WTC11 (cell line): Measurements from ENCODE around the gene SNRPA. TPM values are rescaled to one million over a fixed set of nuclear protein-coding genes. Genes with fewer than 3 reads are reported as not detected.
"Not testable (repeated sequence)": the region's sequence is repeated elsewhere in the genome, so short reads cannot be mapped to it uniquely, and the experiment has no call there.

ENCODE experiments used
- ATAC-seq: fragments of 200-7000 bp; cut with Tn5 transposase; 2 replicates; pipeline ENCODE4 v1.10.0; 2021; ENCODE audit warnings: mild to moderate bottlenecking, moderate library complexity
- CTCF ChIA-PET: fragments of 300-600 bp; sonication (Branson Sonifier 250); formaldehyde crosslinking; loops from one replicate; lab custom pipeline; 2021; ENCODE audit warnings: antibody characterized with exemption; lab: Charles Lee
- POLR2A ChIA-PET: fragments of 350-600 bp; sonication (Branson Sonifier 250); formaldehyde crosslinking; loops from one replicate; lab custom pipeline; 2021; ENCODE audit warnings: antibody characterized with exemption; lab: Charles Lee
- DNase-seq: peaks from one replicate; pipeline ENCODE4 v3.0.0; 2021; ENCODE audit warnings: low spot score
- H3K27ac Mint-ChIP-seq: 2 replicates; pipeline ENCODE4 v1.8.0; 2021; ENCODE audit warnings: mixed read lengths
- H3K27me3 Mint-ChIP-seq: 2 replicates; pipeline ENCODE4 v1.8.0; 2021; ENCODE audit warnings: low read depth, mild to moderate bottlenecking, moderate library complexity, mixed read lengths
- H3K36me3 Mint-ChIP-seq: 2 replicates; pipeline ENCODE4 v1.8.0; 2021; ENCODE audit warnings: mixed read lengths
- H3K4me1 Mint-ChIP-seq: 2 replicates; pipeline ENCODE4 v1.8.0; 2022; ENCODE audit warnings: mixed read lengths
- H3K4me3 Mint-ChIP-seq: 2 replicates; pipeline ENCODE4 v1.8.0; 2021; ENCODE audit warnings: mild to moderate bottlenecking, moderate library complexity, mixed read lengths
- H3K9me3 Mint-ChIP-seq: 2 replicates; pipeline ENCODE4 v1.8.0; 2021; ENCODE audit warnings: mixed read lengths
- CREM ChIP-seq: sonication (generic); formaldehyde crosslinking; IDR thresholded peaks from 2 replicates; pipeline ENCODE4 v1.8.1; 2022; ENCODE audit warnings: mild to moderate bottlenecking, missing genetic modification reagents, moderate library complexity
- ELF4 ChIP-seq: sonication (generic); formaldehyde crosslinking; IDR thresholded peaks from 2 replicates; pipeline ENCODE4 v1.8.1; 2022; ENCODE audit warnings: low read depth, mild to moderate bottlenecking, moderate library complexity, missing genetic modification reagents
- EMX1 ChIP-seq: fragments of 250-450 bp; sonication (Bioruptor Pico); IDR thresholded peaks from 2 replicates; pipeline ENCODE4 v1.8.0; 2021; ENCODE audit warnings: mild to moderate bottlenecking
- FOXJ3 ChIP-seq: sonication (generic); formaldehyde crosslinking; IDR thresholded peaks from 2 replicates; pipeline ENCODE4 v1.9.0; 2021; ENCODE audit warnings: missing genetic modification reagents, mild to moderate bottlenecking, borderline replicate concordance
- JUN ChIP-seq: sonication (generic); formaldehyde crosslinking; IDR thresholded peaks from 2 replicates; pipeline ENCODE4 v1.8.0; 2023; ENCODE audit warnings: mild to moderate bottlenecking, missing genetic modification reagents
- KAT7 ChIP-seq: sonication (generic); formaldehyde crosslinking; IDR thresholded peaks from 2 replicates; pipeline ENCODE4 v1.8.1; 2023; ENCODE audit warnings: missing genetic modification reagents, mild to moderate bottlenecking, borderline replicate concordance
- NR1H2 ChIP-seq: sonication (generic); formaldehyde crosslinking; IDR thresholded peaks from 2 replicates; pipeline ENCODE4 v1.9.0; 2021; ENCODE audit warnings: mild to moderate bottlenecking, moderate library complexity, missing genetic modification reagents
- OVOL2 ChIP-seq: fragments of 250-450 bp; sonication (Bioruptor Pico); IDR thresholded peaks from 2 replicates; pipeline ENCODE4 v1.9.0; 2021; ENCODE audit warnings: mild to moderate bottlenecking, borderline replicate concordance
- RORB ChIP-seq: fragments of 250-450 bp; sonication (Bioruptor Pico); IDR thresholded peaks from 2 replicates; pipeline ENCODE4 v1.9.0; 2021; ENCODE audit warnings: mild to moderate bottlenecking
- TCF7 ChIP-seq: sonication (generic); formaldehyde crosslinking; IDR thresholded peaks from 2 replicates; pipeline ENCODE4 v1.8.0; 2022; ENCODE audit warnings: mild to moderate bottlenecking, low read depth, missing genetic modification reagents, moderate library complexity
- ZNF232 ChIP-seq: sonication (generic); formaldehyde crosslinking; IDR thresholded peaks from 2 replicates; pipeline ENCODE4 v1.8.0; 2022; ENCODE audit warnings: mild to moderate bottlenecking, missing genetic modification reagents
- total RNA-seq: library from RNA; stranded (reverse); gene quantifications from 3 replicates; pipeline ENCODE4 v1.2.3, GENCODE V29; 2021
- TF ChIP-seq, protein P1 (sequence below): fragments of 250-450 bp; sonication (Bioruptor Pico); conservative IDR thresholded peaks from 2 replicates; pipeline ENCODE4 v1.9.0; 2021; ENCODE audit warnings: mild to moderate bottlenecking
- TF ChIP-seq, protein P2 (sequence below): sonication (generic); formaldehyde crosslinking; IDR thresholded peaks from 2 replicates; pipeline ENCODE4 v1.8.1; 2023; ENCODE audit warnings: mild to moderate bottlenecking, missing genetic modification reagents, borderline replicate concordance
- TF ChIP-seq, protein P3 (sequence below): fragments of 250-450 bp; sonication (Bioruptor Pico); IDR thresholded peaks from 2 replicates; pipeline ENCODE4 v1.8.0; 2021; ENCODE audit warnings: mild to moderate bottlenecking
- TF ChIP-seq, protein P4 (sequence below): sonication (generic); formaldehyde crosslinking; IDR thresholded peaks from 2 replicates; pipeline ENCODE4 v1.8.1; 2022; ENCODE audit warnings: missing genetic modification reagents, borderline replicate concordance
- TF ChIP-seq, protein P5 (sequence below): sonication (generic); formaldehyde crosslinking; IDR thresholded peaks from 2 replicates; pipeline ENCODE4 v1.8.1; 2023; ENCODE audit warnings: mild to moderate bottlenecking, missing genetic modification reagents
- TF ChIP-seq, protein P6 (sequence below): sonication (generic); formaldehyde crosslinking; IDR thresholded peaks from 2 replicates; pipeline ENCODE4 v1.8.1; 2023; ENCODE audit warnings: mild to moderate bottlenecking, missing genetic modification reagents
- TF ChIP-seq, protein P7 (sequence below): sonication (generic); formaldehyde crosslinking; IDR thresholded peaks from 2 replicates; pipeline ENCODE4 v1.8.1; 2023; ENCODE audit warnings: mild to moderate bottlenecking, missing genetic modification reagents, moderate library complexity
- TF ChIP-seq, protein P8 (sequence below): sonication (generic); formaldehyde crosslinking; IDR thresholded peaks from 2 replicates; pipeline ENCODE4 v1.8.0; 2023; ENCODE audit warnings: missing genetic modification reagents

Gene SNRPA
- total RNA-seq, 1 experiment from 2014 or later: 227 TPM

DNA sequence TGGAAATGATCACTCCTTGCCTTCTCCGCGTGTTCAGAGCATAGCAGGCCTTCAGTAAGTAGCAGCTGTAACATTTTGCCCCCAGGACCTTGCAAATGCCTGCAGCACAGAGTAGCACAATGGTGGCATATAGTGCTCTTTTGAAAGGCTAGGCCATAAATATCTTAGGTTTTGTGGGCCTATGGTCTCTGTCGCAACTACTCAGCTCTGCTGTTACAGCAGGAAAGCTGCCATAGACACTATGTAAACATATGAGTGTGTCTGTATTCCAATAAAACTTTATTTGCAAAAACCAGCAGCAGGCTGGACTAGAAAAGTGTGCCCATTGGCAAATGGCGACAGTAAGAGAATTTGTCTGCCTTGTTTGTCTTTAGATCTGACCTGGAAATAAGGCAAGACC is 24.7 kb upstream of the SNRPA start:
- ATAC-seq (no peak), DNase-seq (no peak)
- peaks cover 39% of the 10 kb centered on the region for H3K36me3 Mint-ChIP-seq
- CTCF ChIA-PET: no interaction called here
- no peak overlapping the region for H3K27ac Mint-ChIP-seq
- POLR2A ChIA-PET: no interaction called here
- H3K4me1 Mint-ChIP-seq: no peaks in the 10 kb centered on the region
- H3K4me3 Mint-ChIP-seq: no peak overlapping the region
- no peaks in the 10 kb centered on the region for H3K27me3 Mint-ChIP-seq
- H3K9me3 Mint-ChIP-seq: peaks cover 4% of the 10 kb centered on the region; the same call in 1 of the 2 replicates
- TF ChIP-seq RORB (no peak), NR1H2 (CRISPR knock-in tag) (no peak), OVOL2 (CRISPR knock-in tag) (no peak), TCF7 (CRISPR knock-in tag) (no peak), CREM (no peak), KAT7 (CRISPR knock-in tag) (no peak), ZNF232 (CRISPR knock-in tag) (no peak), FOXJ3 (CRISPR knock-in tag) (no peak), JUN (CRISPR knock-in tag) (no peak), ELF4 (CRISPR knock-in tag) (no peak), EMX1 (CRISPR knock-in tag) (no peak)
- TF ChIP-seq, protein P1, sequence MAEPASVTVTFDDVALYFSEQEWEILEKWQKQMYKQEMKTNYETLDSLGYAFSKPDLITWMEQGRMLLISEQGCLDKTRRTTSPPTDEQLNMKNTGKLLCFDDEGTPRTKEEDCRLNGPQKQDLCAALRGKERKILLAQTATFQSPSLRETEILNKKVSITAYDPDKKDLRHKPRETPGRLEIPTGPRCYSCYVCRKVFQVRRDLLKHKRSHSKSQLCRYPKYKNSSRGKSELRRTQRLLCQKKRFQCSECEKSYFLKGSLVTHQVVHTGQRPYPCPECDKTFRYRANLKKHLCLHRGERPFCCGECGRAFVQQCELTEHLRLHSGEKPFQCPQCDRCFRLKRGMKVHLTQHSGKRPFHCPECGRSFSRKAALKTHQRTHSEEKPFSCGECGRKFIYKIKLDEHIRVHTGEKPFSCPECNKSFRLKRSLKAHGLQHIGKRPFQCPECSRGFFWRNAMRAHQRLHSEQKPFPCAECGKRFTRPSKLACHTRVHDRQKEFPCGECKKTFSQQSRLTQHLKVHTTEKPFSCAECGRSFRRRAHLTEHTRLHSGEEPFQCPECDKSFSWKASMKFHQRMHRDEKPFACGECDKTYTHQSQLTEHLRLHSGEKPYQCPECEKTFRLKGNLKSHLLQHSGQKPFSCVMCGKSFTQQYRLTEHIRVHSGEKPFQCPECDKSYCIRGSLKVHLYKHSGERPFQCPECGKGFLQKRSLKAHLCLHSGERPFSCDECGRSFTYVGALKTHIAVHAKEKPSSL (CRISPR knock-in tag): no peak
- TF ChIP-seq, protein P2, sequence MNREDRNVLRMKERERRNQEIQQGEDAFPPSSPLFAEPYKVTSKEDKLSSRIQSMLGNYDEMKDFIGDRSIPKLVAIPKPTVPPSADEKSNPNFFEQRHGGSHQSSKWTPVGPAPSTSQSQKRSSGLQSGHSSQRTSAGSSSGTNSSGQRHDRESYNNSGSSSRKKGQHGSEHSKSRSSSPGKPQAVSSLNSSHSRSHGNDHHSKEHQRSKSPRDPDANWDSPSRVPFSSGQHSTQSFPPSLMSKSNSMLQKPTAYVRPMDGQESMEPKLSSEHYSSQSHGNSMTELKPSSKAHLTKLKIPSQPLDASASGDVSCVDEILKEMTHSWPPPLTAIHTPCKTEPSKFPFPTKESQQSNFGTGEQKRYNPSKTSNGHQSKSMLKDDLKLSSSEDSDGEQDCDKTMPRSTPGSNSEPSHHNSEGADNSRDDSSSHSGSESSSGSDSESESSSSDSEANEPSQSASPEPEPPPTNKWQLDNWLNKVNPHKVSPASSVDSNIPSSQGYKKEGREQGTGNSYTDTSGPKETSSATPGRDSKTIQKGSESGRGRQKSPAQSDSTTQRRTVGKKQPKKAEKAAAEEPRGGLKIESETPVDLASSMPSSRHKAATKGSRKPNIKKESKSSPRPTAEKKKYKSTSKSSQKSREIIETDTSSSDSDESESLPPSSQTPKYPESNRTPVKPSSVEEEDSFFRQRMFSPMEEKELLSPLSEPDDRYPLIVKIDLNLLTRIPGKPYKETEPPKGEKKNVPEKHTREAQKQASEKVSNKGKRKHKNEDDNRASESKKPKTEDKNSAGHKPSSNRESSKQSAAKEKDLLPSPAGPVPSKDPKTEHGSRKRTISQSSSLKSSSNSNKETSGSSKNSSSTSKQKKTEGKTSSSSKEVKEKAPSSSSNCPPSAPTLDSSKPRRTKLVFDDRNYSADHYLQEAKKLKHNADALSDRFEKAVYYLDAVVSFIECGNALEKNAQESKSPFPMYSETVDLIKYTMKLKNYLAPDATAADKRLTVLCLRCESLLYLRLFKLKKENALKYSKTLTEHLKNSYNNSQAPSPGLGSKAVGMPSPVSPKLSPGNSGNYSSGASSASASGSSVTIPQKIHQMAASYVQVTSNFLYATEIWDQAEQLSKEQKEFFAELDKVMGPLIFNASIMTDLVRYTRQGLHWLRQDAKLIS (CRISPR knock-in tag): no peak
- TF ChIP-seq, protein P3, sequence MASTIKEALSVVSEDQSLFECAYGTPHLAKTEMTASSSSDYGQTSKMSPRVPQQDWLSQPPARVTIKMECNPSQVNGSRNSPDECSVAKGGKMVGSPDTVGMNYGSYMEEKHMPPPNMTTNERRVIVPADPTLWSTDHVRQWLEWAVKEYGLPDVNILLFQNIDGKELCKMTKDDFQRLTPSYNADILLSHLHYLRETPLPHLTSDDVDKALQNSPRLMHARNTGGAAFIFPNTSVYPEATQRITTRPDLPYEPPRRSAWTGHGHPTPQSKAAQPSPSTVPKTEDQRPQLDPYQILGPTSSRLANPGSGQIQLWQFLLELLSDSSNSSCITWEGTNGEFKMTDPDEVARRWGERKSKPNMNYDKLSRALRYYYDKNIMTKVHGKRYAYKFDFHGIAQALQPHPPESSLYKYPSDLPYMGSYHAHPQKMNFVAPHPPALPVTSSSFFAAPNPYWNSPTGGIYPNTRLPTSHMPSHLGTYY (CRISPR knock-in tag): no peak
- TF ChIP-seq, protein P4, sequence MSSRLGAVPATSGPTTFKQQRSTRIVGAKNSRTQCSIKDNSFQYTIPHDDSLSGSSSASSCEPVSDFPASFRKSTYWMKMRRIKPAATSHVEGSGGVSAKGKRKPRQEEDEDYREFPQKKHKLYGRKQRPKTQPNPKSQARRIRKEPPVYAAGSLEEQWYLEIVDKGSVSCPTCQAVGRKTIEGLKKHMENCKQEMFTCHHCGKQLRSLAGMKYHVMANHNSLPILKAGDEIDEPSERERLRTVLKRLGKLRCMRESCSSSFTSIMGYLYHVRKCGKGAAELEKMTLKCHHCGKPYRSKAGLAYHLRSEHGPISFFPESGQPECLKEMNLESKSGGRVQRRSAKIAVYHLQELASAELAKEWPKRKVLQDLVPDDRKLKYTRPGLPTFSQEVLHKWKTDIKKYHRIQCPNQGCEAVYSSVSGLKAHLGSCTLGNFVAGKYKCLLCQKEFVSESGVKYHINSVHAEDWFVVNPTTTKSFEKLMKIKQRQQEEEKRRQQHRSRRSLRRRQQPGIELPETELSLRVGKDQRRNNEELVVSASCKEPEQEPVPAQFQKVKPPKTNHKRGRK (CRISPR knock-in tag): no peak
- TF ChIP-seq, protein P5, sequence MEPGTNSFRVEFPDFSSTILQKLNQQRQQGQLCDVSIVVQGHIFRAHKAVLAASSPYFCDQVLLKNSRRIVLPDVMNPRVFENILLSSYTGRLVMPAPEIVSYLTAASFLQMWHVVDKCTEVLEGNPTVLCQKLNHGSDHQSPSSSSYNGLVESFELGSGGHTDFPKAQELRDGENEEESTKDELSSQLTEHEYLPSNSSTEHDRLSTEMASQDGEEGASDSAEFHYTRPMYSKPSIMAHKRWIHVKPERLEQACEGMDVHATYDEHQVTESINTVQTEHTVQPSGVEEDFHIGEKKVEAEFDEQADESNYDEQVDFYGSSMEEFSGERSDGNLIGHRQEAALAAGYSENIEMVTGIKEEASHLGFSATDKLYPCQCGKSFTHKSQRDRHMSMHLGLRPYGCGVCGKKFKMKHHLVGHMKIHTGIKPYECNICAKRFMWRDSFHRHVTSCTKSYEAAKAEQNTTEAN (CRISPR knock-in tag): no peak
- TF ChIP-seq, protein P6, sequence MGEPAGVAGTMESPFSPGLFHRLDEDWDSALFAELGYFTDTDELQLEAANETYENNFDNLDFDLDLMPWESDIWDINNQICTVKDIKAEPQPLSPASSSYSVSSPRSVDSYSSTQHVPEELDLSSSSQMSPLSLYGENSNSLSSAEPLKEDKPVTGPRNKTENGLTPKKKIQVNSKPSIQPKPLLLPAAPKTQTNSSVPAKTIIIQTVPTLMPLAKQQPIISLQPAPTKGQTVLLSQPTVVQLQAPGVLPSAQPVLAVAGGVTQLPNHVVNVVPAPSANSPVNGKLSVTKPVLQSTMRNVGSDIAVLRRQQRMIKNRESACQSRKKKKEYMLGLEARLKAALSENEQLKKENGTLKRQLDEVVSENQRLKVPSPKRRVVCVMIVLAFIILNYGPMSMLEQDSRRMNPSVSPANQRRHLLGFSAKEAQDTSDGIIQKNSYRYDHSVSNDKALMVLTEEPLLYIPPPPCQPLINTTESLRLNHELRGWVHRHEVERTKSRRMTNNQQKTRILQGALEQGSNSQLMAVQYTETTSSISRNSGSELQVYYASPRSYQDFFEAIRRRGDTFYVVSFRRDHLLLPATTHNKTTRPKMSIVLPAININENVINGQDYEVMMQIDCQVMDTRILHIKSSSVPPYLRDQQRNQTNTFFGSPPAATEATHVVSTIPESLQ (CRISPR knock-in tag): no peak
- TF ChIP-seq, protein P7, sequence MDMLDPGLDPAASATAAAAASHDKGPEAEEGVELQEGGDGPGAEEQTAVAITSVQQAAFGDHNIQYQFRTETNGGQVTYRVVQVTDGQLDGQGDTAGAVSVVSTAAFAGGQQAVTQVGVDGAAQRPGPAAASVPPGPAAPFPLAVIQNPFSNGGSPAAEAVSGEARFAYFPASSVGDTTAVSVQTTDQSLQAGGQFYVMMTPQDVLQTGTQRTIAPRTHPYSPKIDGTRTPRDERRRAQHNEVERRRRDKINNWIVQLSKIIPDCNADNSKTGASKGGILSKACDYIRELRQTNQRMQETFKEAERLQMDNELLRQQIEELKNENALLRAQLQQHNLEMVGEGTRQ (CRISPR knock-in tag): no peak
- TF ChIP-seq, protein P8, sequence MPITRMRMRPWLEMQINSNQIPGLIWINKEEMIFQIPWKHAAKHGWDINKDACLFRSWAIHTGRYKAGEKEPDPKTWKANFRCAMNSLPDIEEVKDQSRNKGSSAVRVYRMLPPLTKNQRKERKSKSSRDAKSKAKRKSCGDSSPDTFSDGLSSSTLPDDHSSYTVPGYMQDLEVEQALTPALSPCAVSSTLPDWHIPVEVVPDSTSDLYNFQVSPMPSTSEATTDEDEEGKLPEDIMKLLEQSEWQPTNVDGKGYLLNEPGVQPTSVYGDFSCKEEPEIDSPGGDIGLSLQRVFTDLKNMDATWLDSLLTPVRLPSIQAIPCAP (CRISPR knock-in tag): no peak
- TF ChIP-seq, all 79 proteins: peak for 0

DNA sequence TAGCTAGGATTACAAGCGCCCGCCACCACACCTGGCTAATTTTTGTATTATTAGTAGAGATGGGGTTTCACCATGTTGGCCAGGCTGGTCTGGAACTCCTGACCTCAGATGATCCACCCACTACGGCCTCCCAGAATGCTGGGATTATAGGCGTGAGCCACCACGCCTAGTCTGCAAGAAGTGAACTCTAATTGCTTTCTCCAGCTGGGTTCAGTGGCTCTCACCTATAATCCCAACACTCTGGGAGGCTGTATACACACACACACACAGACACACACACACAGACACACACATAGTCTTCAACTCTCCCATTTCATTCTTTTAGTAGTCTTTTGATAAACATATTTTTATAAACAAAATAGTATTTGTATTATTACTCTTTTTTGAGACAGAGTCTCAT is 20.9 kb upstream of the SNRPA start:
- H3K27me3 Mint-ChIP-seq, CTCF ChIA-PET, H3K4me1 Mint-ChIP-seq, DNase-seq, H3K27ac Mint-ChIP-seq, POLR2A ChIA-PET, H3K4me3 Mint-ChIP-seq, ATAC-seq, H3K9me3 Mint-ChIP-seq: not testable (repeated sequence)
- peaks cover 41% of the 10 kb centered on the region for H3K36me3 Mint-ChIP-seq

DNA sequence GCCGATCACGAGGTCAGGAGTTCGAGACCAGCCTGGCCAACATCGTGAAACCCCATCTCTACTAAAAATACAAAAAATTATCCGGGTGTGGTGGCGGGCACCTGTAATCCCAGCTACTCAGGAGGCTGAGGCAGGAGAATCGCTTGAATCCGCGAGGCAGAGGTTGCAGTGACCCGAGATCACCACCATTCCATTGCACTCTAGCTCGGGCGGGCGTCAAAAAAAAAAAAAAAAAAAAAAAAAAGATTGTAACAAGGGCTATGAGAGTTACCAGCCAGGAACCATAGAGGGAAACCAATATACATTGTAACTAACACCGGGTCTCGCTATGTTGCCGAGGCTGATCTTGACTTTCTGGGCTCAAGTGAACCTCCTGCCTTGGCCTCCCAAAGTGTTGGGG is 18.7 kb upstream of the SNRPA start:
- CTCF ChIA-PET, DNase-seq, H3K4me3 Mint-ChIP-seq, H3K27me3 Mint-ChIP-seq, ATAC-seq, H3K4me1 Mint-ChIP-seq, H3K9me3 Mint-ChIP-seq, H3K27ac Mint-ChIP-seq: not testable (repeated sequence)
- POLR2A ChIA-PET: interaction anchor here (0.6 to 0.7 kb wide), 2 partner anchors 112 to 1762 kb away, joined by 3 read pairs; no protein-coding TSS in a partner anchor
- peaks cover 47% of the 10 kb centered on the region for H3K36me3 Mint-ChIP-seq
